Endothelial cell (in vitro differentiated cells): Measurements from ENCODE around the gene CDHR5. TPM values are rescaled to one million over a fixed set of nuclear protein-coding genes. Genes with fewer than 3 reads are reported as not detected.

Experiments
- DNase-seq: peaks from one replicate; pipeline ENCODE4 v3.0.0; 2021; ENCODE audit warnings: low spot score
- H3K27ac Mint-ChIP-seq: one replicate; pipeline ENCODE4 v1.8.0; 2021; ENCODE audit warnings: mixed read lengths, inconsistent platforms; ENCODE audit not compliant: unreplicated experiment
- H3K27me3 Mint-ChIP-seq: one replicate; pipeline ENCODE4 v1.8.0; 2021; ENCODE audit warnings: mild to moderate bottlenecking, moderate library complexity, mixed read lengths, inconsistent platforms; ENCODE audit not compliant: unreplicated experiment
- H3K36me3 Mint-ChIP-seq: one replicate; pipeline ENCODE4 v1.8.0; 2021; ENCODE audit warnings: mild to moderate bottlenecking, low read depth, mixed read lengths, inconsistent platforms; ENCODE audit not compliant: unreplicated experiment
- H3K4me1 Mint-ChIP-seq: one replicate; pipeline ENCODE4 v1.8.0; 2021; ENCODE audit warnings: mild to moderate bottlenecking, mixed read lengths, inconsistent platforms; ENCODE audit not compliant: unreplicated experiment
- H3K4me3 Mint-ChIP-seq: one replicate; pipeline ENCODE4 v1.8.0; 2021; ENCODE audit warnings: mild to moderate bottlenecking, mixed read lengths, inconsistent platforms; ENCODE audit not compliant: unreplicated experiment
- H3K9me3 Mint-ChIP-seq: one replicate; pipeline ENCODE4 v1.8.0; 2021; ENCODE audit warnings: mixed read lengths, inconsistent platforms; ENCODE audit not compliant: unreplicated experiment
- total RNA-seq: library from RNA; stranded (reverse); fragmentation: NEBNext Ultra II Directional; extraction: Animal tissue kit (Norgen Biotek cat#: 25700); gene quantifications from one replicate; pipeline ENCODE4 v1.2.1, GENCODE V29; 2021; ENCODE audit not compliant: unreplicated experiment
- TF ChIP-seq, protein P1 (sequence below): fragments of 200-600 bp; sonication (generic); IDR thresholded peaks from one replicate; pipeline ENCODE4 v1.5.0; 2021; ENCODE audit warnings: antibody characterized with exemption; ENCODE audit not compliant: unreplicated experiment

The CDHR5 gene
- total RNA-seq, 1 donor from 2014 or later = not detected

DNA sequence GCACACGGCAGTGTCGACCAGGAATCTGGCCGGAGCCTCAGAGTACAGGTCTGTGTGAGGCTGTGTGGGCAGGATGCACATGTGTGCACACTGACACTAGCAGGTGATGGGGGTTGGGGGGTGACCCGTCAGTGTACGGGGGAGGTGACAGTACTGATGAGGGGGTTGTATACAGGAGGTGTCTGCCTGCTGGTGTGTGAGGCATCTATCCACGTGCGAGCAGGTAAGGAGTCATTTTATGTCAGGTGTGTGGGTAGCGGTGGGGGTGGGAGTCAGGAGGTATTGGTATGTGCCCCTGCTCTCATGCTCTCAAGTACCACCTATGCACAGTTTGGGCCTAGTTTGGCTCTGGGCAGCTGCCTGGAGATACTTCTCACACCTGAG lies 53.0 kb downstream of the CDHR5 start:
- TF ChIP-seq, protein P1, sequence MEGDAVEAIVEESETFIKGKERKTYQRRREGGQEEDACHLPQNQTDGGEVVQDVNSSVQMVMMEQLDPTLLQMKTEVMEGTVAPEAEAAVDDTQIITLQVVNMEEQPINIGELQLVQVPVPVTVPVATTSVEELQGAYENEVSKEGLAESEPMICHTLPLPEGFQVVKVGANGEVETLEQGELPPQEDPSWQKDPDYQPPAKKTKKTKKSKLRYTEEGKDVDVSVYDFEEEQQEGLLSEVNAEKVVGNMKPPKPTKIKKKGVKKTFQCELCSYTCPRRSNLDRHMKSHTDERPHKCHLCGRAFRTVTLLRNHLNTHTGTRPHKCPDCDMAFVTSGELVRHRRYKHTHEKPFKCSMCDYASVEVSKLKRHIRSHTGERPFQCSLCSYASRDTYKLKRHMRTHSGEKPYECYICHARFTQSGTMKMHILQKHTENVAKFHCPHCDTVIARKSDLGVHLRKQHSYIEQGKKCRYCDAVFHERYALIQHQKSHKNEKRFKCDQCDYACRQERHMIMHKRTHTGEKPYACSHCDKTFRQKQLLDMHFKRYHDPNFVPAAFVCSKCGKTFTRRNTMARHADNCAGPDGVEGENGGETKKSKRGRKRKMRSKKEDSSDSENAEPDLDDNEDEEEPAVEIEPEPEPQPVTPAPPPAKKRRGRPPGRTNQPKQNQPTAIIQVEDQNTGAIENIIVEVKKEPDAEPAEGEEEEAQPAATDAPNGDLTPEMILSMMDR = no peak
- Mint-ChIP-seq H3K27ac (no peak overlapping the region), H3K36me3 (peaks cover 4% of the 10 kb centered on the region), H3K4me3 (no peak overlapping the region), H3K4me1 (peaks cover 6% of the 10 kb centered on the region), H3K27me3 (peaks cover 21% of the 10 kb centered on the region), H3K9me3 (no peaks in the 10 kb centered on the region)
- no peak for DNase-seq

DNA sequence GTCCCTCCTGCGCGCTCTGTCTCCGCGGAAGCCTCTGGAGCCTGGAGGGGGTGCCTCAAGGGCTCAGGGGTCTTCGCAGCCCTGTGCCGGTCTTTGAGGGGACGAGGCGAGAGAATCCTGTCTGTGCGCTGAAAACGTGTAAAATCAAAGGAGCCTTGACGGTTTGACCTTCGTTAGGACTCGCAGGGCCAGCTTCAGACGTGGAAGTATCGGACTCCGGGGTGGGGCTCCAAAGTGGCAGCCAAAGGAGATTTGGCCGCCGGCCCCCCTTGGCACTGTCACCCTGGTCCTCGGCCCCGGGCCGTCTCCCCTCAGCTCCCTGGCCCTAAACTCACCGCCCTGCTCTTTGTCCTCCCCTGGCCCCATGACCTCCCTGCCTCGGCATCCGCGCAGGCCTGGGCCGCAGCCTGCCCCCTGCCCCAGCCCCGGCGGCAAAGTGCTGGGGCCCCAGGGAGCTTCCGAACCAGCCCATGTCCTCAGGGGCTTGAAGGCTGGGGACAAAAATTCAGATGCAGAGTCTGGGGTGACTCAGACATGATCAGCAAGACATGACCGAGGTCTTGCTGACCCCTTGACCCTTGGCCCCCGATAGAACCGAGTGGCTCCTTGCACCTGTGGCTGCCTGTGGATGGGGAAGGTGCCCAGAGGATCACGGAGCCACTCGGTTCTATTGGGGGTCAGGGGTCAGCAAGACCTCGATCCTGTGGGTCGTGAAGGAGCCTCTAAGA lies 55.4 kb downstream of the CDHR5 start:
- Mint-ChIP-seq H3K36me3 (no peaks in the 10 kb centered on the region), H3K27me3 (peaks cover 21% of the 10 kb centered on the region), H3K9me3 (no peaks in the 10 kb centered on the region), H3K27ac (no peak overlapping the region), H3K4me3 (peak overlapping the region; percentile 79), H3K4me1 (no peaks in the 10 kb centered on the region)
- DNase-seq = no peak
- TF ChIP-seq, protein P1 = no peak

DNA sequence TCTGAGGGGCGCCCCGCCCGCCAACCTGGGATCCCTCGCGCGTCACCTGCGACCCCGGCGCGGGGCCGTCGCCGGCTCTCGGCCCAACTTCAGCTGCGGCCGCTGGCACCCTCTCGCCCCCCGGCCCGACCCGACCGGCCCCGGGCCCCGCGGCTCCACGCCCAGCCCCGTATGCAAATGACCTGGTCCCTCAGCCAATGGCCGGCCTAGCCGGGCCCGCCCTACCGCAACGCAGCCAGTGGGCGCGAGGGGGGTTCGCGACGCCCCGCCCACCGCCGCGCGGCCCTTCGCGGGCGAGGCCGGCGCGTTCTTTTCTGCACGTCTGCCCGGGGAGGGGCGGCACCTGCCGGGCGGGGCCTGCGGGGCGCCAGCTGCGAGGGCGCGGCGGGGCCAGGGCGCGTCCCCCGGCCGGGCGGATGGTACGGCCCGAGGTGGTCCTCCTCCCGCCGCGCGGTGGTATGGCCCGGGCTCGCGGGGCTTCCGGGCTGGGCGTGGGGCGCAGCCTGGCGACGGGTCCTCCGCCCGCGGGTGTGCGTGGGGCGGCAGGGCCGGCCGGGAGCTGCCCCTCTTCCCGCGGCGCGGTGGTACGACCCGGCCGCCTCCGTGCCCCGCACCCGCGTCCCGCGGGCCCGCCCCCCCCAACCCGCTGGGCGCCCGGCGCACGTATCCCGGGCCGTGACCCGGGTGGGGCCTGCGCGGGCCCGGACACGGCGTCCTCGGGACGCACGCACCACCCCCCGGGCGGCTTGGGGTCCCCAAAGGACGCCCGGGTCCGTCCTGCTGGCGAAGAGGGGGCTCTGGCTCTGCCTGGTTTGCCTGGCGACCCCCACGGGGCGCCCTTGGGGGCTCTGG lies 56.2 kb downstream of the CDHR5 start:
- TF ChIP-seq, protein P1 = no peak
- peak overlapping the region; percentile 79 for H3K4me3 Mint-ChIP-seq
- no peaks in the 10 kb centered on the region for H3K36me3 Mint-ChIP-seq
- H3K4me1 Mint-ChIP-seq = no peaks in the 10 kb centered on the region
- H3K9me3 Mint-ChIP-seq = no peaks in the 10 kb centered on the region
- no peak overlapping the region for H3K27ac Mint-ChIP-seq
- DNase-seq = peak; percentile 95
- peaks cover 18% of the 10 kb centered on the region for H3K27me3 Mint-ChIP-seq

DNA sequence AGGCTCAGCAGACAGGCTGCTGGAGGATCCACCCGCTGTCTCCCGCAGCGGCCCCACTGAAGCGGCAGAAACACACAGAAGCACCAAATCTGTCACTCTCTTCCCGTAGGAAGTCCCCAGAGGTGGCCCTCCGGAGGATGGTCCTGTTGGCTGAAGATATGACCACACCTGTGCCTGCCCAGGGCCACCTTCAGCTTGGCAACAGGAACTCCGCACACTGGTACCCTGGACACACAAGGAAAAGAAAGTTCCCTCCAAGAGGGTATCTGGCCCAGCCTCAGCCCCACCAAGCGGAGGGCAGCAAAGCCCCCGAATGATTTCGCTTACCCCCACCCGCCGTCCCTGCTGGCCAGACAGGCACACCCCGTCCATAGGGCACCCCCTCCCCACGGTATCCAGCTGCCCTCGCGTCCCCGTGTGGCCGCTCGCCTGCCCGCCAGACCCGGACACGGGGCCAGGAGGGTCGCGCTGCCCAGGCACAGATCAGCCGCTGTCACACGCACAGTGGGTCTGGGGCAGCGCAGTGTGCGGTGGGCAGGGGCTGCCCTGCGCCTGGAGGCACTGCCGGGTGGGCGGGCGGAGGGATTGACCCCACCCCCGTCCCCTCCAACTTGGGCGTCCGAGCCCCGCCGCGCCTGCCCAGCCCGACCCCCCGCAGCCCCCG lies 57.0 kb downstream of the CDHR5 start:
- no peak for DNase-seq
- H3K27ac Mint-ChIP-seq = no peak overlapping the region

More for the DNA sequence above, 57.0 kb downstream of the CDHR5 start:
- TF ChIP-seq, protein P1 = no peak
- no peaks in the 10 kb centered on the region for H3K4me1 Mint-ChIP-seq
- H3K4me3 Mint-ChIP-seq = peak overlapping the region; percentile 90
- no peaks in the 10 kb centered on the region for H3K36me3 Mint-ChIP-seq
- H3K27me3 Mint-ChIP-seq = peaks cover 18% of the 10 kb centered on the region
- H3K9me3 Mint-ChIP-seq = no peaks in the 10 kb centered on the region
